ENCODE results near the gene KCNN2. TPM values are rescaled to one million over a fixed set of nuclear protein-coding genes. Genes with fewer than 3 reads are reported as not detected.

KCNN2 gene
- total and polyA plus RNA-seq, 2 of the 8 experiments (the other 6 are each of a cell fraction or from before 2014, with no cell fraction given), result 13.1 to 18.6 TPM

DNA sequence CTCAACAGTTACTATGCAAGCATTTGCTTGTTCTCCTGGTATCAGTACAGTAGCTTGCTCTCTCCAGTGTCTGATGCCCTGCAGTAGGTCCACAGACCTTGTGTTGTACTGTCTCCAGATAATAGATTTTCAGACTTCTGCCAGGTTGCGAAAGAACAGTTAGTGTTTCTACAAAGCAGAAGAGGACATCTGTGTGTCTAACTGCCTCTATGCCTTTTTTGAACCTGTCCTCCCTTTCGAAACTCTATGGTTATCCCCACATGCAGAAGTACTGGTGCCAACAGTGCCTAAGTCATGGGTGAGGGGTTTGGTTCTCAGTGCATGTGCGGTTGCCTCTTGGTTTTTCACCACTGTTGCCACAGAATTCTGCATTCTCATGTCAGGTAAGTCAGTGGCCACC, 45.9 kb downstream of the KCNN2 start:
- WGBS, 2 experiments (ENCODE audit: extremely low coverage in 1 of 2, insufficient coverage in 1 of 2, insufficient read length in 1 of 2, insufficient replicate concordance in 2 of 2, low coverage in 1 of 2, low lambda C conversion rate in 2 of 2, missing lambda C conversion rate in 1 of 2), result 79% methylated on average over 3 of the region's 3 CpGs; no CpG with 5 or more reads in 1 of the 2 experiments
- no peaks in the 10 kb centered on the region for H3K23me2 ChIP-seq (ENCODE audit: low read depth, low read length)
- no peak overlapping the region for H3K14ac ChIP-seq (ENCODE audit: insufficient read length)
- no peak overlapping the region for H4K5ac ChIP-seq (ENCODE audit: insufficient read length, low read depth, low read length)
- no peak overlapping the region for H2AFZ ChIP-seq (ENCODE audit: low read length)
- no peak overlapping the region for H4K91ac ChIP-seq (replicated peaks; ENCODE audit: insufficient read length, low read length)
- DNase-seq (ENCODE audit: low read depth in 1 of 2, low spot score in 2 of 2) (no peak), FAIRE-seq (no peak)
- H3K27me3 ChIP-seq (replicated peaks in 1 of 4; ENCODE audit: control insufficient read depth in 3 of 4, extremely low read depth in 1 of 4, insufficient read depth in 3 of 4, low read length in 3 of 4), result no peaks in the 10 kb centered on the region
- H3K79me2 ChIP-seq (ENCODE audit: control insufficient read depth in 1 of 2, insufficient read depth in 2 of 2, low read length in 2 of 2), result peaks cover 5 to 96% of the 10 kb centered on the region in 2 experiments; a peak in 3 of 4 replicates
- H3K79me1 ChIP-seq (ENCODE audit: low read depth, low read length), result peaks cover 7% of the 10 kb centered on the region; the same call in 1 of the 2 replicates
- H3K4ac ChIP-seq (replicated peaks; ENCODE audit: insufficient read length, low read depth, low read length), result no peak overlapping the region
- no peak overlapping the region for H3K18ac ChIP-seq (ENCODE audit: extremely low read depth, low read length)
- H3K36me3 ChIP-seq (ENCODE audit: control insufficient read depth in 2 of 4, insufficient read depth in 4 of 4, low read length in 3 of 4), result peaks cover 0 to 4% (median 0%) of the 10 kb centered on the region in 4 experiments; a peak in 1 of 8 replicates
- ChIA-PET CTCF (ENCODE audit: partially characterized antibody) (no interaction called here), POLR2A (ENCODE audit: partially characterized antibody) (no interaction called here)
- peaks cover 3 to 10% (median 4%) of the 10 kb centered on the region in 4 experiments; a peak in 6 of 7 replicates for H3K4me1 ChIP-seq (replicated peaks in 1 of 4; ENCODE audit: control insufficient read depth in 3 of 4, insufficient read depth in 4 of 4, low read length in 3 of 4)
- H3K9me3 ChIP-seq (ENCODE audit: insufficient read depth in 2 of 2, low read depth in 1 of 2, low read length in 1 of 2), result no peaks in the 10 kb centered on the region
- no peak overlapping the region for H2BK120ac ChIP-seq (replicated peaks; ENCODE audit: low read depth, low read length)
- H2BK15ac ChIP-seq (ENCODE audit: low read length), result no peak overlapping the region
- no peak overlapping the region for H2AK5ac ChIP-seq (ENCODE audit: low read depth, low read length)
- no peak overlapping the region for H3K27ac ChIP-seq (ENCODE audit: low read depth, low read length)
- no peak overlapping the region for H4K8ac ChIP-seq (ENCODE audit: extremely low read depth, insufficient read depth, low read length)
- peaks cover 3 to 4% of the 10 kb centered on the region in 2 experiments for H4K20me1 ChIP-seq (replicated peaks in 1 of 2; ENCODE audit: control insufficient read depth in 1 of 2, insufficient read depth in 2 of 2, low read length in 2 of 2)
- no peak overlapping the region for H2BK20ac ChIP-seq (ENCODE audit: low read length)
- no peak overlapping the region for H2BK5ac ChIP-seq (ENCODE audit: low read depth, low read length)
- no peak overlapping the region for H3K23ac ChIP-seq (ENCODE audit: insufficient read length)
- no peak overlapping the region for H3K4me2 ChIP-seq (ENCODE audit: insufficient read depth in 1 of 2, low read depth in 2 of 2, low read length in 2 of 2)
- no peak overlapping the region for H2BK12ac ChIP-seq (ENCODE audit: low read depth, low read length)
- H3K9ac ChIP-seq (replicated peaks in 1 of 4; ENCODE audit: extremely low read depth in 1 of 4, low read depth in 3 of 4, low read length in 3 of 4), result no peak overlapping the region
- no peak overlapping the region for H3K56ac ChIP-seq (replicated peaks; ENCODE audit: insufficient read length, low read depth, low read length)
- H3K4me3 ChIP-seq (ENCODE audit: extremely low read depth in 1 of 4, insufficient read depth in 2 of 4, low read depth in 3 of 4, low read length in 4 of 4), result no peak overlapping the region
- no peak for TF ChIP-seq TAF7 (optimal IDR thresholded peaks at IDR 0.05; ENCODE audit: borderline replicate concordance, low read depth, low read length)
- TF ChIP-seq KDM4A (IDR thresholded peaks at IDR 0.05; ENCODE audit: low read depth, low read length, severe bottlenecking), result no peak
- TF ChIP-seq SP2 (IDR thresholded peaks at IDR 0.05; ENCODE audit: low read length), result no peak
- TF ChIP-seq HDAC6 (IDR thresholded peaks at IDR 0.05; ENCODE audit: low read depth, low read length), result no peak
- TF ChIP-seq TEAD4 (IDR thresholded peaks at IDR 0.05; ENCODE audit: low read depth, low read length), result no peak
- no peak for TF ChIP-seq ASH2L (IDR thresholded peaks at IDR 0.05; ENCODE audit: low read length)
- TF ChIP-seq YY1 (IDR thresholded peaks at IDR 0.05; ENCODE audit: low read depth, low read length), result no peak
- TF ChIP-seq GTF2F1 (IDR thresholded peaks at IDR 0.05; ENCODE audit: borderline replicate concordance, low read depth, low read length), result no peak
- no peak for TF ChIP-seq POU5F1 (IDR thresholded peaks at IDR 0.05; ENCODE audit: low read depth, low read length)
- TF ChIP-seq JUN (IDR thresholded peaks at IDR 0.05; ENCODE audit: low read depth, low read length), result no peak
- TF ChIP-seq NANOG (IDR thresholded peaks at IDR 0.05; ENCODE audit: insufficient read depth, low read depth, low read length, poor library complexity, severe bottlenecking), result no peak
- TF ChIP-seq TBP (IDR thresholded peaks at IDR 0.05; ENCODE audit: low read depth, low read length), result no peak
- no peak for TF ChIP-seq SIX5 (IDR thresholded peaks at IDR 0.05; ENCODE audit: low read depth, low read length)
- TF ChIP-seq CEBPB (IDR thresholded peaks at IDR 0.05; ENCODE audit: low read depth, low read length), result no peak
